ENCODE data around the gene SPRTN.

DNA sequence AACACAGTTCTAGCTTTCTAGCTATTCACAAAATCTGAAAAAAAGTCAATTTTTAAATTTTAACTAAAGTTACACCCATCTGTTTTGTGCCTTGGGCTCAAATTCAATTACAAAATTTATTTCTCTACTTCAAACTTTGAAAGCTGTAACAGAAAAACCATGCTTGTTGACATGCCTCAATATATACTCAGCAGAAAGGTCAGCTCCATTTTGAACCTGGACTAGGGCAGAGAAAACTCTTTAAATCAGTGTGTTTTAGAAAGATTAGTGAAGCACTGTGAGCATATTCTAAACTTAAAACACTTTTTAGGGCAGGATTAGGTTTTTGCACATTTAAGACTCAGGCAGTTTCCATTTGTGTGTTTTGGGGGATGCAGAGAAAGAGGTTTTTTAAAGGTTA, 34.4 kb downstream of the SPRTN start:
- TF ChIP-seq, protein P1, sequence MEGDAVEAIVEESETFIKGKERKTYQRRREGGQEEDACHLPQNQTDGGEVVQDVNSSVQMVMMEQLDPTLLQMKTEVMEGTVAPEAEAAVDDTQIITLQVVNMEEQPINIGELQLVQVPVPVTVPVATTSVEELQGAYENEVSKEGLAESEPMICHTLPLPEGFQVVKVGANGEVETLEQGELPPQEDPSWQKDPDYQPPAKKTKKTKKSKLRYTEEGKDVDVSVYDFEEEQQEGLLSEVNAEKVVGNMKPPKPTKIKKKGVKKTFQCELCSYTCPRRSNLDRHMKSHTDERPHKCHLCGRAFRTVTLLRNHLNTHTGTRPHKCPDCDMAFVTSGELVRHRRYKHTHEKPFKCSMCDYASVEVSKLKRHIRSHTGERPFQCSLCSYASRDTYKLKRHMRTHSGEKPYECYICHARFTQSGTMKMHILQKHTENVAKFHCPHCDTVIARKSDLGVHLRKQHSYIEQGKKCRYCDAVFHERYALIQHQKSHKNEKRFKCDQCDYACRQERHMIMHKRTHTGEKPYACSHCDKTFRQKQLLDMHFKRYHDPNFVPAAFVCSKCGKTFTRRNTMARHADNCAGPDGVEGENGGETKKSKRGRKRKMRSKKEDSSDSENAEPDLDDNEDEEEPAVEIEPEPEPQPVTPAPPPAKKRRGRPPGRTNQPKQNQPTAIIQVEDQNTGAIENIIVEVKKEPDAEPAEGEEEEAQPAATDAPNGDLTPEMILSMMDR (IDR thresholded peaks at IDR 0.05), result no peak
- TF ChIP-seq POLR2A (IDR thresholded peaks at IDR 0.05), result no peak

Measured in right lobe of liver (tissue), 4 donors.